ENCODE measurements around the gene HTR3D. TPM values are rescaled to one million over a fixed set of nuclear protein-coding genes. Genes with fewer than 3 reads are reported as not detected.

Gene HTR3D
- total and polyA plus RNA-seq, 9 of the 15 experiments (the other 6 are each of a cell fraction or from before 2014, with no cell fraction given) = not detected

DNA sequence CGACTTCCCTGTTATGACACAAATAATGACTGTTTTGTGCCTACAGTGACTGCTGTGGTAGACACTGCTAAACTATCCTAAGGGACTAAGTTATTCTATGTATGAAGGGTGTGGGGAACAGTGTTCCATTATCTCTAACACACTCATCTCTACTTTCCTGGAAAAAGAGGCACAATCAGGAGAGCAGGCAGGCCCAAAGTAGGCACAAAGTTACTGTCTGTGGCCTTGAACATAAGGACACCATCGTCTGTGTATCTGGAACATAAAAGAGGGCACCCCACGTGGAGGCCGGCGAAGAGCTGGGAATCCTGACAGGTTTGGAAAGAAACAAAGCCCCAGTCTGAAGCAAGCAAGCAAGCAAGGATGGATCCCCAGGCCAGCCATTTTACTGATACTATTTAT is 15.4 kb upstream of the HTR3D start (continued):
- TF ChIP-seq, protein P1, sequence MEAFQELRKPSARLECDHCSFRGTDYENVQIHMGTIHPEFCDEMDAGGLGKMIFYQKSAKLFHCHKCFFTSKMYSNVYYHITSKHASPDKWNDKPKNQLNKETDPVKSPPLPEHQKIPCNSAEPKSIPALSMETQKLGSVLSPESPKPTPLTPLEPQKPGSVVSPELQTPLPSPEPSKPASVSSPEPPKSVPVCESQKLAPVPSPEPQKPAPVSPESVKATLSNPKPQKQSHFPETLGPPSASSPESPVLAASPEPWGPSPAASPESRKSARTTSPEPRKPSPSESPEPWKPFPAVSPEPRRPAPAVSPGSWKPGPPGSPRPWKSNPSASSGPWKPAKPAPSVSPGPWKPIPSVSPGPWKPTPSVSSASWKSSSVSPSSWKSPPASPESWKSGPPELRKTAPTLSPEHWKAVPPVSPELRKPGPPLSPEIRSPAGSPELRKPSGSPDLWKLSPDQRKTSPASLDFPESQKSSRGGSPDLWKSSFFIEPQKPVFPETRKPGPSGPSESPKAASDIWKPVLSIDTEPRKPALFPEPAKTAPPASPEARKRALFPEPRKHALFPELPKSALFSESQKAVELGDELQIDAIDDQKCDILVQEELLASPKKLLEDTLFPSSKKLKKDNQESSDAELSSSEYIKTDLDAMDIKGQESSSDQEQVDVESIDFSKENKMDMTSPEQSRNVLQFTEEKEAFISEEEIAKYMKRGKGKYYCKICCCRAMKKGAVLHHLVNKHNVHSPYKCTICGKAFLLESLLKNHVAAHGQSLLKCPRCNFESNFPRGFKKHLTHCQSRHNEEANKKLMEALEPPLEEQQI (IDR thresholded peaks at IDR 0.05) = 0 out of 2 replicates have a peak, but pooled peaks have one; percentile 30
- TF ChIP-seq NFIX (CRISPR knock-in tag; IDR thresholded peaks at IDR 0.05; ENCODE audit: low read depth) (no peak), ARID1B (IDR thresholded peaks at IDR 0.05) (peak; percentile 52; the same call in 1 of the 2 replicates), TCF3 (CRISPR knock-in tag; IDR thresholded peaks at IDR 0.05) (peak; percentile 42; the same call in 1 of the 2 replicates), ETV5 (CRISPR knock-in tag; IDR thresholded peaks at IDR 0.05; ENCODE audit: low read depth) (no peak), NCOR1 (IDR thresholded peaks at IDR 0.05) (peak; percentile 23; the same call in 1 of the 2 replicates), EP400 (IDR thresholded peaks at IDR 0.05) (peak; percentile 34; the same call in 1 of the 2 replicates), CHD4 (IDR thresholded peaks at IDR 0.05; ENCODE audit: insufficient read depth, insufficient replicate concordance, low read depth, low read length, poor library complexity, severe bottlenecking) (peak; percentile 60), STAT5A (IDR thresholded peaks at IDR 0.05; ENCODE audit: borderline replicate concordance, low read length) (peak; percentile 46; the same call in 1 of the 2 replicates), MECOM (CRISPR knock-in tag; IDR thresholded peaks at IDR 0.05) (0 out of 2 replicates have a peak, but pooled peaks have one; percentile 61), YBX1 (IDR thresholded peaks at IDR 0.05) (no peak), EHMT2 (IDR thresholded peaks at IDR 0.05) (0 out of 2 replicates have a peak, but pooled peaks have one; percentile 33), EP300 (IDR thresholded peaks at IDR 0.05; ENCODE audit: low read length) (peak; percentile 37; the same call in 1 of the 2 replicates), ZSCAN32 (CRISPR knock-in tag; IDR thresholded peaks at IDR 0.05) (no peak), COPS2 (conservative IDR thresholded peaks at IDR 0.05) (no peak), TAL1 (IDR thresholded peaks at IDR 0.05) (0 out of 2 replicates have a peak, but pooled peaks have one; percentile 15)
- TF ChIP-seq, protein P2, sequence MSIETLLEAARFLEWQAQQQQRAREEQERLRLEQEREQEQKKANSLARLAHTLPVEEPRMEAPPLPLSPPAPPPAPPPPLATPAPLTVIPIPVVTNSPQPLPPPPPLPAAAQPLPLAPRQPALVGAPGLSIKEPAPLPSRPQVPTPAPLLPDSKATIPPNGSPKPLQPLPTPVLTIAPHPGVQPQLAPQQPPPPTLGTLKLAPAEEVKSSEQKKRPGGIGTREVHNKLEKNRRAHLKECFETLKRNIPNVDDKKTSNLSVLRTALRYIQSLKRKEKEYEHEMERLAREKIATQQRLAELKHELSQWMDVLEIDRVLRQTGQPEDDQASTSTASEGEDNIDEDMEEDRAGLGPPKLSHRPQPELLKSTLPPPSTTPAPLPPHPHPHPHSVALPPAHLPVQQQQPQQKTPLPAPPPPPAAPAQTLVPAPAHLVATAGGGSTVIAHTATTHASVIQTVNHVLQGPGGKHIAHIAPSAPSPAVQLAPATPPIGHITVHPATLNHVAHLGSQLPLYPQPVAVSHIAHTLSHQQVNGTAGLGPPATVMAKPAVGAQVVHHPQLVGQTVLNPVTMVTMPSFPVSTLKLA (conservative IDR thresholded peaks at IDR 0.05) = peak; percentile 60 to 66
- TF ChIP-seq, protein P3, sequence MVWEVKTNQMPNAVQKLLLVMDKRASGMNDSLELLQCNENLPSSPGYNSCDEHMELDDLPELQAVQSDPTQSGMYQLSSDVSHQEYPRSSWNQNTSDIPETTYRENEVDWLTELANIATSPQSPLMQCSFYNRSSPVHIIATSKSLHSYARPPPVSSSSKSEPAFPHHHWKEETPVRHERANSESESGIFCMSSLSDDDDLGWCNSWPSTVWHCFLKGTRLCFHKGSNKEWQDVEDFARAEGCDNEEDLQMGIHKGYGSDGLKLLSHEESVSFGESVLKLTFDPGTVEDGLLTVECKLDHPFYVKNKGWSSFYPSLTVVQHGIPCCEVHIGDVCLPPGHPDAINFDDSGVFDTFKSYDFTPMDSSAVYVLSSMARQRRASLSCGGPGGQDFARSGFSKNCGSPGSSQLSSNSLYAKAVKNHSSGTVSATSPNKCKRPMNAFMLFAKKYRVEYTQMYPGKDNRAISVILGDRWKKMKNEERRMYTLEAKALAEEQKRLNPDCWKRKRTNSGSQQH (CRISPR knock-in tag; IDR thresholded peaks at IDR 0.05) = no peak
